SK-N-SH (cell line): ENCODE measurements around the gene PROCR.
"Not testable (repeated sequence)": the region's sequence is repeated elsewhere in the genome, so short reads cannot be mapped to it uniquely, and the experiment has no call there.

Experiments used
- CTCF ChIP-seq: fragments of 200-600 bp; sonication (generic); IDR thresholded peaks from 2 replicates; pipeline ENCODE4 v1.6.1; 2017; ENCODE audit warnings: antibody characterized with exemption, mild to moderate bottlenecking, moderate library complexity
- FOSL2 ChIP-seq: IDR thresholded peaks from 2 replicates; pipeline ENCODE4 v1.4.0; 2012; ENCODE audit warnings: low read depth, mild to moderate bottlenecking, moderate library complexity, borderline replicate concordance
- GATA2 ChIP-seq: sonication (generic); formaldehyde crosslinking; IDR thresholded peaks from 2 replicates; pipeline ENCODE4 v1.5.0; 2020; ENCODE audit warnings: mild to moderate bottlenecking, missing genetic modification reagents
- NFIC ChIP-seq: IDR thresholded peaks from 2 replicates; pipeline ENCODE4 v1.4.0; 2012; ENCODE audit warnings: borderline replicate concordance
- RAD21 ChIP-seq: IDR thresholded peaks from 2 replicates; pipeline ENCODE4 v1.6.1; 2012; ENCODE audit warnings: mild to moderate bottlenecking, low read length
- RCOR1 ChIP-seq: fragments of 150-350 bp; IDR thresholded peaks from 2 replicates; pipeline ENCODE4 v1.6.1; 2017; ENCODE audit warnings: antibody characterized with exemption, low read length
- TEAD4 ChIP-seq: IDR thresholded peaks from 2 replicates; pipeline ENCODE4 v1.4.0; 2012; ENCODE audit warnings: mild to moderate bottlenecking, borderline replicate concordance; ENCODE audit not compliant: insufficient read depth

GRCh38 chr20:35186691-35187289 is 14.9 kb downstream of the PROCR start:
- not testable (repeated sequence) for TF ChIP-seq RCOR1, RAD21, NFIC, CTCF, TEAD4, FOSL2, GATA2
